GM18909 (cell line): ENCODE data around the gene MNT.

Source experiments
- ATAC-seq: cut with Tn5 transposase; IDR thresholded peaks from one replicate; pipeline ENCODE4 v1.9.1; 2021; ENCODE audit warnings: mild to moderate bottlenecking; ENCODE audit not compliant: unreplicated experiment, poor library complexity

The MNT gene

GRCh38 chr17:2418572-2418971 lies 17.7 kb upstream of the MNT start:
- no peak for ATAC-seq

- no peak for ATAC-seq
Measured at GRCh38 chr17:2416010-2416734, 15.3 kb upstream of the MNT start.

GRCh38 chr17:2415081-2415480 lies 14.2 kb upstream of the MNT start:
- ATAC-seq, result no peak

GRCh38 chr17:2414446-2415064 lies 13.7 kb upstream of the MNT start:
- ATAC-seq, result no peak

- no peak for ATAC-seq
Measured at GRCh38 chr17:2412561-2413021, 11.7 kb upstream of the MNT start.

GRCh38 chr17:2410951-2411350 lies 10.1 kb upstream of the MNT start:
- ATAC-seq, result no peak

- no peak for ATAC-seq
Measured at GRCh38 chr17:2406903-2407790, 6.3 kb upstream of the MNT start.

DNA sequence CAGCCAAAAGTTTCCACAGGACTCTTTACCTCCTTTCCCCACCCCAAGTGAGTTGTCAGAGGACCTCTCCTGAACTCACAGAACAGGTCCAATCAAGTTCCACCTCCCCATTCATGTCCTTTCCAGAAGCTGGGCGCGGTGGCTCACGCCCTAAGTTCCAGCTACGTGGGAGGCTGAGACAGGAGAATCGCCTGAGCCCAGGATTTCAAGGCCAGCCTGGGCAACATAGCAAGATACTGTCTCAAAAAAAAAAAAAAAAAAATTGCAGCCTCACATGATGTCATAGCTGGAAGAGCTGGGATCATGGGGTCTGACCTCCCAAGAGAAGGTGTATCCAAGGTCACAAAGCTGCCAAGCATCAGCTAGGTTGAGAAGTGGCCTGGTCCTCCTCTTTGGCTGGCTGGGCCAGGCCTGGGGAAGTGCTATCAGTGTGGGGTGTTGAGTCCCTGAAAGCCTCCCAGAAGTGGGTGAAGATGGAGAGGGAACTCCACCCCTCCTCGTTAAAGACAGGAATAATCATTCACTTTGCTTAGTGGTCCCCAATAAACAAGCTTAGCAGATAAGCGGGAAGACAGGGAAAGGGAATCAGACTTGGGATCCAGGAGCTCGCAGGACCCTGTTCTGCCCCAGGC lies 5.5 kb upstream of the MNT start:
- no peak for ATAC-seq

- ATAC-seq, result no peak
Measured at GRCh38 chr17:2405247-2405926, 4.5 kb upstream of the MNT start.

GRCh38 chr17:2403044-2403443 lies 2.2 kb upstream of the MNT start:
- no peak for ATAC-seq

DNA sequence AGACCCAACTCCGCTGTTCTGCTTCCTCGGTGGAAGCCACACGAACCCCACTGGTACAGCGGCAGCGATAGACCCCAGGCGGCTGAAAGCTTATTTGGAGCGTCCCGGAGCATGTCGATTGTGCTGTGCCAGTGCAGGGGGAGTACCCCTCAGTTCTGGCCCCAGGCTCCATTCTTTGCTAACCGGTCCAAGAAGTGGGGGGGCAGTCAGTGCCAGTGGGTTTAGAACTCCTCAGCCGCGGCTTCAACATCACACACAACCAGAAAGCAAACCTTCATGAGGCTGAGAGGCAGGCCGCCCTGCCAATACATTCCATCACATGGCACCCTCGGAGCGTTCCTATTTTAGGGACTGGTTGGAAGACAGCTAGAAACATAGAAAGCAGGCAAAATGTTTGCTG lies 1.7 kb upstream of the MNT start:
- no peak for ATAC-seq

DNA sequence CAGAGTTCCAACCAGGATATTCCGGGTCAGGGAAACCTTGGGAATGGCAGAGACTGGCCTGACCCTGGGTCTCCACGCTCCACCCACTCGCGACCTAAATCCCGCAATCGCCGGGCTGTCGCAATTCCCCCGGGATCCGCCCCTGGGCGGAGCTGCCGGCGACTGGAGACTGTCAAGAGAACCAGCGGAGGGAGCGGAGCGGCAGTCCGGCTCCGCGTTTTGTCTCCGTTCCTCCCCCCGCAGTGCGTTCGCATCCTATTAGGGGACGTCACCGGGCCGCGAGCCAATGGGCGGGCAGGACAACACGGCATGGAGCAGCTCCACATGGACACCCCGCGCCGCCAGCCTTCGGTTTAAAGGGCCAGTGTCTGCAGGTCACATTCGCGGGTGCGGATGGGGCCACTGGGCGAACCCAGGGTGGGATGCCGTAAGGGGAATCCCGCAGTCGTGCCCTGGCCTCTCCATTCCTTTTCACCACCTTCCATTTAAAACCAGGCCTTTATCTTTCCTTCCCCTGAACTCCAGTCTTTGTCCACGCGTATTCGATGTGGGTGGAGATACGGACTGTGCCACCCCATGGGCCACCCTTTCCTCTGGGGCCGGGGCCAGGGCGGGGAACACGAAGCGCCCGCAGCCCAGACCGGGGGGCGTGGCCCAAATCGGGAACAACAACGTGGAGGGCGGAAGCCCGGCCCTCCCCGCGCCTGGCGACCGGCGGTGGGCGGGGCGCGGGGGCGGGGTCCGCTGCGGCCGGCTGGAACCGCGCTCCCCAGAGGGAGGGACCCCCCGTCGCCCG lies 764 bp upstream of the MNT start:
- ATAC-seq, result peak; percentile 52

DNA sequence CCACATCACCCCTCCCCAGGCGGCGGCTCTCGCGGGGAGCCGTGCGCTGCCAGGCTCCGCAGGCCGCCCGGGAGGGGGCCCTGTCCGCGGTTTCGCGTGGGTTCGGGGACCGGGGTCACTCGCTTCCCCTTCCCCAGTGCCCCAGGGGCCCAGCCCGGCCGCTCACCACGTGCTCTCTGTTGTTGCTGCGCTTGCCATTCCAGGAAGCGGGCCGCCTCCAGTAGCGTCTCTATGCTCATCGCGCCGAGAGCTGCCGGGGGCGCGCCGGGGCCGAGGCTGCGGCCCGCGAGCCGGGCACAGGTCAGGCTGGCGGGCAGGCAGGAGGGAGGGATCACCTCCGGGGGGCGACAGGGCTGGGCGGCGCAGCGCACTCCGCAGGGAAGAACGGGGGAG lies 390 bp downstream of the MNT start:
- ATAC-seq, result no peak

GRCh38 chr17:2399572-2400473 lies 1.0 kb downstream of the MNT start:
- ATAC-seq, result peak; percentile 39

DNA sequence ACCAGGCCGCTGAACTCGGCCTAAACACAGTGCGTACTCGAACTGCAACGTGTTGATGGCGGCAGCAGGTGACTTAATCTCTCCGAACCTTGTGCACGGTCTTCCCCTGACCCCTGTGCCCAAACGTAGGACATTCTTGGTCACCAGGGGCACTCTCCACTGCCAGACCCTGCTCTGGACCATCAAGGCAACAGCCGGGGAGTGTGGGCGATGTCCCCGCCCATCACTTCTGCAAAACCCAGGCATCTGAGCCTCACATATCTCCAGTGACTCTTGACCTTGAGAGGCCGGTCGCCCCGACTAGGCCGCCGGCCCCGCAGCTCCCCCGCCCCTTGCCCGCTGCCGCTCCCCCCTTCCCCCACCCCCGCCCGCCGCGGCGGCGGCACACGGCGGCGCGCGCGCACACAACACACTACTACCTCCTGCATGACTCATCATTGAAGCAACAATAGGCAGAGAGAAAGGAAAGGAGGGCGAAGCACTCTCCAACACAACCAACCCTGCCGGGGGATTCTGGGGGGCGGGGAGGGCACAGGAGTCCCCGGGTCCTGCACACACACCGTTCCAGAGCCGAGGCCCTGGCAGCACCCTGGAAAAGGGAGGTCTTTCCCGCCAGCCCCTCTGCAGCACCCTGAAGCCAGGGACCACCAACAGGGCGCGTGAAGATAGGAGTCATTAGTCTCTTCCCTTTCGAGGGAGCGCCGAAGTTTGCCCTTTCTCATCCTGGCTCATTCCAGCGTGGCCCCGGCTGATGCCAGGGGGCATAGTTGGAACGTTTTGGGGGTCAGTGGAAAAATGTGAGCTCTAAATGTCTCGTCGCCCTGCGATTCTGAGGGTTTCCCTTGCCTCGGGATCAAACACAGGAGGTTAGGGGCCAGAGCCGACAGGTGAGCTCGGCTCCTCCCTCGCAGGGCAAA lies 1.9 kb downstream of the MNT start:
- ATAC-seq, result no peak

- ATAC-seq, result no peak
Measured at GRCh38 chr17:2398182-2398581, 2.7 kb downstream of the MNT start.
